Upper lobe of right lung (tissue), 1 donor: ENCODE results near the gene FGF8. TPM values are rescaled to one million over a fixed set of nuclear protein-coding genes. Genes with fewer than 3 reads are reported as not detected.

ENCODE experiments used
- ATAC-seq: fragments of 200-7000 bp; cut with Tn5 transposase; one replicate; pipeline ENCODE4 v1.9.1; 2020; ENCODE audit warnings: mild to moderate bottlenecking, moderate library complexity
- DNase-seq: peaks from one replicate; pipeline ENCODE4 v3.0.0-alpha.2; 2020
- H3K27ac ChIP-seq: fragments of 200-600 bp; one replicate; pipeline ENCODE4 v1.8.0; 2022
- H3K27me3 ChIP-seq: fragments of 200-600 bp; one replicate; pipeline ENCODE4 v1.8.0; 2022; ENCODE audit warnings: mild to moderate bottlenecking
- H3K36me3 ChIP-seq: fragments of 200-600 bp; one replicate; pipeline ENCODE4 v1.8.0; 2022
- H3K4me1 ChIP-seq: fragments of 200-600 bp; one replicate; pipeline ENCODE4 v1.8.0; 2022
- H3K4me3 ChIP-seq: fragments of 200-600 bp; one replicate; pipeline ENCODE4 v1.8.0; 2022; ENCODE audit warnings: mild to moderate bottlenecking
- H3K9me3 ChIP-seq: fragments of 200-600 bp; one replicate; pipeline ENCODE4 v1.8.0; 2022
- CTCF ChIP-seq: fragments of 200-600 bp; IDR thresholded peaks from one replicate; pipeline ENCODE4 v1.8.0; 2022; ENCODE audit warnings: antibody characterized with exemption
- intact Hi-C: fragments of 100-400 bp; cut with DNase I; formaldehyde crosslinking; loops from one replicate; pipeline ENCODE4 v1.11.0; 2022
- total RNA-seq: library from RNA; stranded (reverse); fragmentation: NEBNext Ultra II Directional; extraction: Animal tissue kit (Norgen Biotek cat#: 25700); gene quantifications from one replicate; pipeline ENCODE4 v1.2.1, GENCODE V29; 2021
- donor health status: DM: no; HTN: yes; CAD: no; lungs with severe emphysema.

The FGF8 gene
- total RNA-seq, 1 donor from 2014 or later: 1.2 TPM

GRCh38 chr10:101762736-101763135, 13.2 kb downstream of the FGF8 start:
- no peaks in the 10 kb centered on the region for H3K4me1 ChIP-seq

GRCh38 chr10:101761226-101761625, 14.7 kb downstream of the FGF8 start:
- Histone ChIP-seq H3K4me1 (no peaks in the 10 kb centered on the region), H3K27ac (no peak overlapping the region), H3K27me3 (no peaks in the 10 kb centered on the region), H3K4me3 (no peak overlapping the region), H3K9me3 (no peaks in the 10 kb centered on the region), H3K36me3 (no peaks in the 10 kb centered on the region)
- no peak for TF ChIP-seq CTCF
- DNase-seq (peak; percentile 47), ATAC-seq (no peak)
- intact Hi-C loops: no loop called here

More at GRCh38 chr10:101762736-101763135, 13.2 kb downstream of the FGF8 start:
- ATAC-seq (no peak), DNase-seq (peak; percentile 46)
- no peak for TF ChIP-seq CTCF
- H3K9me3 ChIP-seq: no peaks in the 10 kb centered on the region
- no peak overlapping the region for H3K4me3 ChIP-seq
- intact Hi-C loops: no loop called here
- H3K27ac ChIP-seq: no peak overlapping the region
- H3K36me3 ChIP-seq: no peaks in the 10 kb centered on the region
- no peaks in the 10 kb centered on the region for H3K27me3 ChIP-seq

- ATAC-seq: no peak
- DNase-seq: peak; percentile 13
- H3K4me1 ChIP-seq: no peaks in the 10 kb centered on the region
- H3K27ac ChIP-seq: no peak overlapping the region
- TF ChIP-seq CTCF: no peak
- intact Hi-C loops: no loop called here
- no peak overlapping the region for H3K4me3 ChIP-seq
- no peaks in the 10 kb centered on the region for H3K9me3 ChIP-seq
- no peaks in the 10 kb centered on the region for H3K27me3 ChIP-seq
- no peaks in the 10 kb centered on the region for H3K36me3 ChIP-seq
Measured at GRCh38 chr10:101760510-101760909, 15.4 kb downstream of the FGF8 start.

- intact Hi-C loops: no loop called here
- Histone ChIP-seq H3K36me3 (no peaks in the 10 kb centered on the region), H3K9me3 (no peaks in the 10 kb centered on the region), H3K27ac (no peak overlapping the region), H3K27me3 (no peaks in the 10 kb centered on the region), H3K4me1 (no peaks in the 10 kb centered on the region), H3K4me3 (no peak overlapping the region)
- ATAC-seq: no peak
- peak; percentile 46 for DNase-seq
- TF ChIP-seq CTCF: no peak
Measured at GRCh38 chr10:101759309-101760247, 16.3 kb downstream of the FGF8 start.

- H3K27me3 ChIP-seq: no peaks in the 10 kb centered on the region
- no peaks in the 10 kb centered on the region for H3K36me3 ChIP-seq
- TF ChIP-seq CTCF: no peak
- intact Hi-C loops: no loop called here
- H3K27ac ChIP-seq: no peak overlapping the region
- DNase-seq (no peak), ATAC-seq (no peak)
- no peak overlapping the region for H3K4me3 ChIP-seq
- no peaks in the 10 kb centered on the region for H3K9me3 ChIP-seq
- H3K4me1 ChIP-seq: no peaks in the 10 kb centered on the region
Measured at GRCh38 chr10:101758858-101759257, 17.1 kb downstream of the FGF8 start.
